Endothelial cell of umbilical vein (primary cell): ENCODE results near the gene RGS17. TPM values are rescaled to one million over a fixed set of nuclear protein-coding genes. Genes with fewer than 3 reads are reported as not detected.

Source experiments
- BruUV-seq: library from RNA; stranded (reverse); fragments of 400-500 nt; replicated peaks from 2 replicates; lab custom pipeline; 2021; lab: Mats Ljungman, UMichigan
- CTCF ChIA-PET: fragments of 300-600, 350-600 bp; sonication (Branson Sonifier 250); formaldehyde crosslinking; loops from one replicate; lab custom pipeline; 2021; ENCODE audit warnings: antibody characterized with exemption, inconsistent platforms; lab: Charles Lee
- POLR2A ChIA-PET: fragments of 300-600, 350-600 bp; sonication (Branson Sonifier 250); formaldehyde crosslinking; loops from one replicate; lab custom pipeline; 2021; ENCODE audit warnings: antibody characterized with exemption, inconsistent platforms; lab: Charles Lee
- DNase-seq: peaks from one replicate; pipeline ENCODE4 v3.0.0-alpha.2; 2011; ENCODE audit warnings: low read depth, low spot score
- FAIRE-seq: peaks from 2 replicates; lab custom pipeline; 2011; peaks lifted over from hg19 to GRCh38; lab: Jason Lieb, UNC
- H2AFZ ChIP-seq: 2 replicates; pipeline ENCODE4 v1.6.0; 2012; ENCODE audit warnings: low read depth, low read length, control low read depth, inconsistent platforms
- H3K27ac ChIP-seq: 2 replicates; pipeline ENCODE4 v1.5.1; 2011; ENCODE audit warnings: low read depth, mild to moderate bottlenecking, control low read depth, low read length, moderate library complexity; ENCODE audit not compliant: insufficient read depth
- H3K27me3 ChIP-seq, 2 experiments: 2 replicates each; pipeline versions ENCODE4 v1.6.0 to v1.6.1; 2011; ENCODE audit warnings: low read length in 2 of 2, mixed read lengths in 1 of 2; ENCODE audit not compliant: control insufficient read depth in 2 of 2, insufficient read depth in 2 of 2
- H3K36me3 ChIP-seq, 2 experiments: 2 replicates in 1 of 2; 3 replicates in 1 of 2; pipeline ENCODE4 v1.5.1; 2011; ENCODE audit warnings: low read length in 2 of 2, mild to moderate bottlenecking in 1 of 2, moderate library complexity in 1 of 2; ENCODE audit not compliant: control insufficient read depth in 2 of 2, insufficient read depth in 2 of 2; ENCODE audit errors: extremely low read depth in 1 of 2
- H3K4me1 ChIP-seq: 3 replicates; pipeline ENCODE4 v1.5.1; 2011; ENCODE audit warnings: mild to moderate bottlenecking, low read length; ENCODE audit not compliant: control insufficient read depth, insufficient read depth; ENCODE audit errors: extremely low read depth
- H3K4me2 ChIP-seq: 2 replicates; pipeline ENCODE4 v1.6.1; 2011; ENCODE audit warnings: low read length, control low read depth, mixed read lengths; ENCODE audit not compliant: insufficient read depth
- H3K4me3 ChIP-seq, 3 experiments: fragments of 200-600 bp in 1 of 3; sonication (generic), shearing (Covaris generic) in 1 of 3; replicated peaks in 1 of 3; 2 replicates each; pipeline ENCODE4 v1.5.1; 2011 to 2016; ENCODE audit warnings: control low read depth in 3 of 3, low read length in 3 of 3, mild to moderate bottlenecking in 2 of 3, inconsistent platforms in 1 of 3, low read depth in 1 of 3, moderate library complexity in 1 of 3; ENCODE audit not compliant: insufficient read depth in 1 of 3
- H3K79me2 ChIP-seq: 2 replicates; pipeline ENCODE4 v1.6.0; 2012; ENCODE audit warnings: low read length, inconsistent platforms; ENCODE audit not compliant: control insufficient read depth, insufficient read depth
- H3K9ac ChIP-seq: replicated peaks from 2 replicates; pipeline ENCODE3; 2011; ENCODE audit warnings: low read length, control low read depth; ENCODE audit not compliant: insufficient read depth; ENCODE audit errors: extremely low read depth
- H3K9me1 ChIP-seq: replicated peaks from 3 replicates; pipeline ENCODE4 v1.6.0; 2011; ENCODE audit warnings: mild to moderate bottlenecking, low read length; ENCODE audit not compliant: control insufficient read depth, insufficient read depth; ENCODE audit errors: extremely low read depth
- H3K9me3 ChIP-seq: replicated peaks from 2 replicates; pipeline ENCODE4 v1.5.1; 2012; ENCODE audit warnings: low read length, inconsistent platforms; ENCODE audit not compliant: control insufficient read depth, insufficient read depth
- H4K20me1 ChIP-seq: replicated peaks from 2 replicates; pipeline ENCODE3; 2011; ENCODE audit warnings: mild to moderate bottlenecking, low read length; ENCODE audit not compliant: control insufficient read depth, insufficient read depth; ENCODE audit errors: extremely low read depth
- EZH2 ChIP-seq: IDR thresholded peaks from 2 replicates; pipeline ENCODE4 v1.6.1; 2012; ENCODE audit warnings: borderline replicate concordance, low read depth, mild to moderate bottlenecking, moderate library complexity, low read length, inconsistent platforms; ENCODE audit not compliant: severe bottlenecking
- FOS ChIP-seq: IDR thresholded peaks from 2 replicates; pipeline ENCODE4 v1.6.1; 2011; ENCODE audit warnings: mild to moderate bottlenecking, low read length, moderate library complexity, borderline replicate concordance; ENCODE audit not compliant: insufficient read depth
- GATA2 ChIP-seq: IDR thresholded peaks from 2 replicates; pipeline ENCODE4 v1.7.0; 2011; ENCODE audit warnings: low read depth, mild to moderate bottlenecking, moderate library complexity, mixed read lengths, low read length; ENCODE audit not compliant: insufficient read length, insufficient read depth
- JUN ChIP-seq: IDR thresholded peaks from 2 replicates; pipeline ENCODE4 v1.6.1; 2011; ENCODE audit warnings: borderline replicate concordance, low read depth; ENCODE audit not compliant: insufficient read length, insufficient read depth
- MYC ChIP-seq: IDR thresholded peaks from one replicate; pipeline ENCODE4 v1.6.1; 2011; ENCODE audit warnings: mild to moderate bottlenecking, low read depth, low read length
- POLR2A ChIP-seq: IDR thresholded peaks from 2 replicates; pipeline ENCODE4 v1.6.1; 2012; ENCODE audit warnings: low read depth, mild to moderate bottlenecking, control low read depth, low read length
- POLR2AphosphoS5 ChIP-seq: IDR thresholded peaks from 2 replicates; pipeline ENCODE4 v1.6.1; 2012; ENCODE audit warnings: low read depth, mild to moderate bottlenecking, control low read depth, low read length, moderate library complexity; ENCODE audit not compliant: insufficient read depth
- dilution Hi-C: fragments of 300-500 bp; cut with MboI; formaldehyde crosslinking; loops from one replicate; pipeline ENCODE4 v1.15.0; 2019; ENCODE audit warnings: low sequenced_read_pairs; ENCODE audit not compliant: extremely low pct_ligation_motif_present
- intact Hi-C: fragments of 100-400 bp; cut with micrococcal nuclease; formaldehyde crosslinking; loops from one replicate; pipeline ENCODE4 v1.10.0; 2022
- polyA plus RNA-seq, 4 experiments: library from polyadenylated mRNA; depleted of rRNA in 3 of 4; stranded (reverse) in 3 of 4; unstranded in 1 of 4; fragments of >200 nt; gene quantifications; 2 replicates each; pipeline versions ENCODE4 v1.2.1 to v1.2.3, GENCODE V29; 2011 to 2012; ENCODE audit warnings: missing spikeins in 1 of 4
- total RNA-seq: library from RNA; stranded (reverse); gene quantifications from 2 replicates; pipeline ENCODE4 v1.2.3, GENCODE V29; 2021
- TF ChIP-seq, protein P1 (sequence below): IDR thresholded peaks from 2 replicates; pipeline ENCODE4 v1.6.1; 2011; ENCODE audit not compliant: insufficient read depth, insufficient read length
- TF ChIP-seq, protein P2 (sequence below), 2 donors: IDR thresholded peaks; 1 replicate in 1 of 2; 2 replicates in 1 of 2; pipeline ENCODE4 v1.5.1; 2011; ENCODE audit warnings: low read length in 2 of 2, mild to moderate bottlenecking in 2 of 2, moderate library complexity in 2 of 2, control low read depth in 1 of 2, inconsistent platforms in 1 of 2, low read depth in 1 of 2; ENCODE audit not compliant: insufficient read depth in 1 of 2; ENCODE audit errors: extremely low read depth in 1 of 2

Gene RGS17
- total and polyA plus RNA-seq, 2 donors (not counting 3 experiments of a cell fraction or from before 2014, with no cell fraction given) = 0.40 to 1.1 TPM

DNA sequence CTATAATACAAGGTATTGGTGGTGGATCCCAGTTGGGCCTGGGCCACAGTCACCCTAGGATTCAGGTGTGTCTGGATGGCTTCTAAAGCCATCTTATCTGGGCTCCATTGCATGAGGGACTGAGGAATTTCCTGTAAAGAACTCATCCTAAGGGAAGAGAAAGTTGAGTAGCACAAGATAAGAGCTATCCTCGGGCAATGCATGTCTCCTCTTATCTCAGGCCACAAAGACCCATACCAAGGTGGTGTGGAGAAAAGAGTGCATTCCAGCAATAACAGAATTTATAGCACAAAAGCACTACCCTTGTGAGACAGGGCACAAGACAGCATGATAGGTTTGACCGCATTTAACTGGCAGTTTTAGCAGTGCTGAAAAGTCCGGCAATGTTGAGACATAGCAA lies 114.2 kb downstream of the RGS17 start:
- H3K36me3 ChIP-seq = no peaks in the 10 kb centered on the region
- intact Hi-C loops (no loop called here), dilution Hi-C loops (no loop called here)
- H3K9ac ChIP-seq = no peak overlapping the region
- TF ChIP-seq POLR2A (no peak), JUN (no peak), EZH2 (no peak), MYC (no peak), GATA2 (no peak), POLR2AphosphoS5 (no peak), FOS (no peak)
- TF ChIP-seq, protein P1, sequence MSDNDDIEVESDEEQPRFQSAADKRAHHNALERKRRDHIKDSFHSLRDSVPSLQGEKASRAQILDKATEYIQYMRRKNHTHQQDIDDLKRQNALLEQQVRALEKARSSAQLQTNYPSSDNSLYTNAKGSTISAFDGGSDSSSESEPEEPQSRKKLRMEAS = no peak
- TF ChIP-seq, protein P2, sequence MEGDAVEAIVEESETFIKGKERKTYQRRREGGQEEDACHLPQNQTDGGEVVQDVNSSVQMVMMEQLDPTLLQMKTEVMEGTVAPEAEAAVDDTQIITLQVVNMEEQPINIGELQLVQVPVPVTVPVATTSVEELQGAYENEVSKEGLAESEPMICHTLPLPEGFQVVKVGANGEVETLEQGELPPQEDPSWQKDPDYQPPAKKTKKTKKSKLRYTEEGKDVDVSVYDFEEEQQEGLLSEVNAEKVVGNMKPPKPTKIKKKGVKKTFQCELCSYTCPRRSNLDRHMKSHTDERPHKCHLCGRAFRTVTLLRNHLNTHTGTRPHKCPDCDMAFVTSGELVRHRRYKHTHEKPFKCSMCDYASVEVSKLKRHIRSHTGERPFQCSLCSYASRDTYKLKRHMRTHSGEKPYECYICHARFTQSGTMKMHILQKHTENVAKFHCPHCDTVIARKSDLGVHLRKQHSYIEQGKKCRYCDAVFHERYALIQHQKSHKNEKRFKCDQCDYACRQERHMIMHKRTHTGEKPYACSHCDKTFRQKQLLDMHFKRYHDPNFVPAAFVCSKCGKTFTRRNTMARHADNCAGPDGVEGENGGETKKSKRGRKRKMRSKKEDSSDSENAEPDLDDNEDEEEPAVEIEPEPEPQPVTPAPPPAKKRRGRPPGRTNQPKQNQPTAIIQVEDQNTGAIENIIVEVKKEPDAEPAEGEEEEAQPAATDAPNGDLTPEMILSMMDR (IDR thresholded peaks at IDR 0.05; ENCODE audit: extremely low read depth in 1 of 2, insufficient read depth in 1 of 2, low read depth in 1 of 2, low read length in 2 of 2) = no peak
- no peak for FAIRE-seq
- H4K20me1 ChIP-seq = no peaks in the 10 kb centered on the region
- no peak overlapping the region for H3K4me3 ChIP-seq
- no TSS peak for BruUV-seq
- H3K4me1 ChIP-seq = no peaks in the 10 kb centered on the region
- H3K9me3 ChIP-seq = no peaks in the 10 kb centered on the region
- CTCF ChIA-PET = no interaction called here
- DNase-seq = no peak
- H3K79me2 ChIP-seq = no peaks in the 10 kb centered on the region
- no peaks in the 10 kb centered on the region for H3K27me3 ChIP-seq
- H2AFZ ChIP-seq = no peak overlapping the region
- POLR2A ChIA-PET = no interaction called here
- no peak overlapping the region for H3K27ac ChIP-seq
- H3K9me1 ChIP-seq = no peaks in the 10 kb centered on the region
- H3K4me2 ChIP-seq = no peak overlapping the region
